GM12878 (cell line): Measurements from ENCODE around the gene ADCYAP1R1.

ENCODE experiments used
- CHD1 ChIP-seq: IDR thresholded peaks from 2 replicates; pipeline ENCODE4 v1.6.1; 2012; ENCODE audit warnings: low read depth, low read length, improper control_type of control experiment
- CTCF ChIP-seq, 3 experiments: IDR thresholded peaks in 2 of 3; conservative IDR thresholded peaks in 1 of 3; 2 replicates each; pipeline ENCODE4 v1.5.1; 2011; ENCODE audit warnings: low read depth in 3 of 3, low read length in 3 of 3, mild to moderate bottlenecking in 3 of 3, control low read depth in 2 of 3, moderate library complexity in 2 of 3, inconsistent platforms in 1 of 3, mixed read lengths in 1 of 3; ENCODE audit not compliant: control insufficient read depth in 2 of 3, insufficient read depth in 1 of 3; ENCODE audit errors: extremely low read depth in 1 of 3
- E2F8 ChIP-seq: fragments of 450-650 bp; IDR thresholded peaks from 2 replicates; pipeline ENCODE4 v1.6.1; 2018; ENCODE audit warnings: mild to moderate bottlenecking, low read depth, moderate library complexity; ENCODE audit not compliant: partially characterized antibody
- IKZF1 ChIP-seq: fragments of 450-650 bp; conservative IDR thresholded peaks from 2 replicates; pipeline ENCODE4 v1.6.1; 2017; ENCODE audit warnings: antibody characterized with exemption, mild to moderate bottlenecking
- MYC ChIP-seq: IDR thresholded peaks from 2 replicates; pipeline ENCODE4 v1.6.1; 2011; ENCODE audit warnings: mild to moderate bottlenecking, low read length, moderate library complexity, inconsistent platforms; ENCODE audit not compliant: insufficient read depth, insufficient replicate concordance, insufficient read length, severe bottlenecking
- POLR2A ChIP-seq: IDR thresholded peaks from 2 replicates; pipeline ENCODE4 v1.6.1; 2011; ENCODE audit warnings: low read depth, mild to moderate bottlenecking, low read length
- USF1 ChIP-seq: IDR thresholded peaks from 2 replicates; pipeline ENCODE4 v1.6.1; 2011; ENCODE audit warnings: borderline replicate concordance, low read depth, mild to moderate bottlenecking, moderate library complexity, mixed read lengths, low read length; ENCODE audit not compliant: insufficient read depth; ENCODE audit errors: extremely low read length
- ZNF274 ChIP-seq: IDR thresholded peaks from one replicate; pipeline ENCODE4 v1.8.0; 2011; ENCODE audit not compliant: insufficient read length, insufficient read depth
- TF ChIP-seq, protein P1 (sequence below): fragments of 150-350 bp; IDR thresholded peaks from 2 replicates; pipeline ENCODE4 v1.6.1; 2016; ENCODE audit warnings: low read depth, low read length

DNA sequence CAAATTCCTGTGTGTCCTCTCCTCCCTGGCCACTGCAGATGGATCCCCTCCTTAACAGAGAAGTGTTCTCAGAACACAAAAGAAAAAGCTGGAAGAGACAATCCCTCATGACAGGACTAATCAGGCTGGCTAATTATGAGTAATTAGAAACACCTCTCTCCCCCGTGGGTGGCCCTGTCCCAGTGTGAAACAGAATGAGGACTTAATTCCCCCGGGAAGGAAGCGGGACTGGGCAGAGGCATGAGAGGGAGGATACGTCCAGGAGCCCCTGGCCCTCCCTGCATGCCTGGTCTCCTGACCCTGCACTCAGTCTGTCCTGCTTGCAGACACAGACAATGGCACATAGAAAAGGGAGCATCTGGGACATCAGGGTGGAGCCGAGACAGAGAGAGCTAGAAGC lies 7.6 kb upstream of the ADCYAP1R1 start:
- TF ChIP-seq IKZF1 = no peak
- TF ChIP-seq, protein P1, sequence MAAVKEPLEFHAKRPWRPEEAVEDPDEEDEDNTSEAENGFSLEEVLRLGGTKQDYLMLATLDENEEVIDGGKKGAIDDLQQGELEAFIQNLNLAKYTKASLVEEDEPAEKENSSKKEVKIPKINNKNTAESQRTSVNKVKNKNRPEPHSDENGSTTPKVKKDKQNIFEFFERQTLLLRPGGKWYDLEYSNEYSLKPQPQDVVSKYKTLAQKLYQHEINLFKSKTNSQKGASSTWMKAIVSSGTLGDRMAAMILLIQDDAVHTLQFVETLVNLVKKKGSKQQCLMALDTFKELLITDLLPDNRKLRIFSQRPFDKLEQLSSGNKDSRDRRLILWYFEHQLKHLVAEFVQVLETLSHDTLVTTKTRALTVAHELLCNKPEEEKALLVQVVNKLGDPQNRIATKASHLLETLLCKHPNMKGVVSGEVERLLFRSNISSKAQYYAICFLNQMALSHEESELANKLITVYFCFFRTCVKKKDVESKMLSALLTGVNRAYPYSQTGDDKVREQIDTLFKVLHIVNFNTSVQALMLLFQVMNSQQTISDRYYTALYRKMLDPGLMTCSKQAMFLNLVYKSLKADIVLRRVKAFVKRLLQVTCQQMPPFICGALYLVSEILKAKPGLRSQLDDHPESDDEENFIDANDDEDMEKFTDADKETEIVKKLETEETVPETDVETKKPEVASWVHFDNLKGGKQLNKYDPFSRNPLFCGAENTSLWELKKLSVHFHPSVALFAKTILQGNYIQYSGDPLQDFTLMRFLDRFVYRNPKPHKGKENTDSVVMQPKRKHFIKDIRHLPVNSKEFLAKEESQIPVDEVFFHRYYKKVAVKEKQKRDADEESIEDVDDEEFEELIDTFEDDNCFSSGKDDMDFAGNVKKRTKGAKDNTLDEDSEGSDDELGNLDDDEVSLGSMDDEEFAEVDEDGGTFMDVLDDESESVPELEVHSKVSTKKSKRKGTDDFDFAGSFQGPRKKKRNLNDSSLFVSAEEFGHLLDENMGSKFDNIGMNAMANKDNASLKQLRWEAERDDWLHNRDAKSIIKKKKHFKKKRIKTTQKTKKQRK = no peak
- no peak for TF ChIP-seq POLR2A
- TF ChIP-seq USF1 = no peak
- no peak for TF ChIP-seq CTCF (IDR thresholded peaks at IDR 0.05 in 2 of 3, conservative IDR thresholded peaks at IDR 0.05 in 1 of 3; ENCODE audit: control insufficient read depth in 2 of 3, extremely low read depth in 1 of 3, insufficient read depth in 1 of 3, low read depth in 3 of 3, low read length in 3 of 3)
- TF ChIP-seq E2F8 = no peak
- TF ChIP-seq ZNF274 = no peak
- no peak for TF ChIP-seq CHD1
- TF ChIP-seq MYC = no peak
